ENCODE data around the gene HELZ.

Gene HELZ

GRCh38 chr17:67194134-67194533, 50.9 kb downstream of the HELZ start:
- no peak for DNase-seq (ENCODE audit: low spot score)

- DNase-seq (ENCODE audit: low spot score) = no peak
Observed at GRCh38 chr17:67187927-67188326, 57.1 kb downstream of the HELZ start.

GRCh38 chr17:67186782-67187181, 58.2 kb downstream of the HELZ start:
- no peak for DNase-seq (ENCODE audit: low spot score)

- DNase-seq (ENCODE audit: low spot score) = no peak
Observed at GRCh38 chr17:67183531-67183930, 61.5 kb downstream of the HELZ start.

- DNase-seq (ENCODE audit: low spot score) = no peak
Observed at GRCh38 chr17:67181825-67182224, 63.2 kb downstream of the HELZ start.

- DNase-seq (ENCODE audit: low spot score) = no peak
Observed at GRCh38 chr17:67180275-67180674, 64.7 kb downstream of the HELZ start.

GRCh38 chr17:67178555-67178954, 66.4 kb downstream of the HELZ start:
- no peak for DNase-seq (ENCODE audit: low spot score)

GRCh38 chr17:67177732-67178131, 67.3 kb downstream of the HELZ start:
- no peak for DNase-seq (ENCODE audit: low spot score)

GRCh38 chr17:67174190-67174589, 70.8 kb downstream of the HELZ start:
- no peak for DNase-seq (ENCODE audit: low spot score)

GRCh38 chr17:67171560-67171959, 73.4 kb downstream of the HELZ start:
- no peak for DNase-seq (ENCODE audit: low spot score)

GRCh38 chr17:67168496-67168895, 76.5 kb downstream of the HELZ start:
- no peak for DNase-seq (ENCODE audit: low spot score)

GRCh38 chr17:67165201-67165600, 79.8 kb downstream of the HELZ start:
- no peak for DNase-seq (ENCODE audit: low spot score)

GRCh38 chr17:67164302-67164701, 80.7 kb downstream of the HELZ start:
- DNase-seq (ENCODE audit: low spot score) = no peak

GRCh38 chr17:67162771-67163170, 82.2 kb downstream of the HELZ start:
- no peak for DNase-seq (ENCODE audit: low spot score)

GRCh38 chr17:67161573-67161972, 83.4 kb downstream of the HELZ start:
- DNase-seq (ENCODE audit: low spot score) = no peak

- DNase-seq (ENCODE audit: low spot score) = no peak
Observed at GRCh38 chr17:67160791-67161190, 84.2 kb downstream of the HELZ start.

GRCh38 chr17:67157732-67158639, 87.0 kb downstream of the HELZ start:
- DNase-seq (ENCODE audit: low spot score) = peak; percentile 21

- DNase-seq (ENCODE audit: low spot score) = peak; percentile 12
Observed at GRCh38 chr17:67156269-67157199, 88.5 kb downstream of the HELZ start.

- DNase-seq (ENCODE audit: low spot score) = no peak
Observed at GRCh38 chr17:67152824-67153223, 92.2 kb downstream of the HELZ start.

GRCh38 chr17:67151717-67152116, 93.3 kb downstream of the HELZ start:
- DNase-seq (ENCODE audit: low spot score) = no peak

GRCh38 chr17:67150826-67151225, 94.2 kb downstream of the HELZ start:
- DNase-seq (ENCODE audit: low spot score) = no peak

- DNase-seq (ENCODE audit: low spot score) = no peak
Observed at GRCh38 chr17:67148352-67148751, 96.6 kb downstream of the HELZ start.

Data from iPS-NIHi11 (cell line).